OCI-LY3 (cell line): ENCODE results near the gene FAM171A2.
A peak's percentile ranks its signal among the peaks of the same experiment; 100 is the strongest.
"Not testable (repeated sequence)": the region's sequence is repeated elsewhere in the genome, so short reads cannot be mapped to it uniquely, and the experiment has no call there.

ENCODE experiments used
- H2AFZ ChIP-seq: fragments of 200-600, 300-600 bp; shearing (Covaris generic); 2 replicates; pipeline ENCODE4 v1.6.0; 2014; ENCODE audit warnings: antibody characterized with exemption, low read depth, low read length
- H3K27ac ChIP-seq: fragments of 200-600, 300-600 bp; sonication (generic); 2 replicates; pipeline ENCODE4 v1.5.1; 2014; ENCODE audit warnings: mild to moderate bottlenecking, low read length, moderate library complexity, mixed read lengths
- H3K27me3 ChIP-seq: fragments of 200-600, 300-600 bp; sonication (generic); 2 replicates; pipeline ENCODE4 v1.6.1; 2014; ENCODE audit warnings: low read depth, low read length, mixed read lengths
- H3K36me3 ChIP-seq: fragments of 200-600, 300-600 bp; sonication (generic); replicated peaks from 2 replicates; pipeline ENCODE3; 2014; ENCODE audit warnings: low read depth, low read length, mixed read lengths
- H3K4me1 ChIP-seq: fragments of 300-600, 200-600 bp; sonication (generic); 2 replicates; pipeline ENCODE4 v1.6.1; 2014; ENCODE audit warnings: low read length, mixed read lengths
- H3K4me2 ChIP-seq: fragments of 200-600, 300-600 bp; sonication (generic); 2 replicates; pipeline ENCODE4 v1.6.1; 2014; ENCODE audit warnings: low read length, mixed read lengths
- H3K4me3 ChIP-seq: fragments of 300-600, 200-600 bp; sonication (generic); 2 replicates; pipeline ENCODE4 v1.5.1; 2014; ENCODE audit warnings: antibody characterized with exemption, mild to moderate bottlenecking, low read length, moderate library complexity
- H3K79me2 ChIP-seq: fragments of 300-600, 200-600 bp; shearing (Covaris generic); 2 replicates; pipeline ENCODE4 v1.6.1; 2014; ENCODE audit warnings: mild to moderate bottlenecking, low read length, mixed read lengths
- H3K9ac ChIP-seq: fragments of 300-600, 200-600 bp; shearing (Covaris generic); 2 replicates; pipeline ENCODE4 v1.6.0; 2014; ENCODE audit warnings: mild to moderate bottlenecking, low read length, moderate library complexity
- H3K9me3 ChIP-seq: fragments of 200-600, 300-600 bp; shearing (Covaris generic); 2 replicates; pipeline ENCODE4 v1.6.1; 2014; ENCODE audit warnings: low read length, mixed read lengths; ENCODE audit not compliant: insufficient read depth
- H4K20me1 ChIP-seq: fragments of 200-600, 300-600 bp; sonication (generic); 2 replicates; pipeline ENCODE4 v1.6.1; 2016; ENCODE audit warnings: low read length, mixed read lengths; ENCODE audit not compliant: insufficient read depth
- EZH2phosphoT487 ChIP-seq: fragments of 200-600 bp; shearing (Covaris generic); IDR thresholded peaks from 2 replicates; pipeline ENCODE4 v1.6.1; 2018; ENCODE audit warnings: antibody characterized with exemption, mixed run types, low read depth
- TF ChIP-seq, protein P1 (sequence below): fragments of 200-600, 300-600 bp; sonication (generic); IDR thresholded peaks from 2 replicates; pipeline ENCODE4 v1.5.1; 2014; ENCODE audit warnings: antibody characterized with exemption, low read length, low read depth

Gene FAM171A2

GRCh38 chr17:44367231-44367979 is 3.8 kb upstream of the FAM171A2 start:
- H3K79me2 ChIP-seq: no peaks in the 10 kb centered on the region
- H3K4me2 ChIP-seq: no peak overlapping the region
- H3K36me3 ChIP-seq: no peaks in the 10 kb centered on the region
- no peak overlapping the region for H3K27ac ChIP-seq
- H3K9ac ChIP-seq: no peak overlapping the region
- no peak overlapping the region for H3K4me3 ChIP-seq
- H4K20me1 ChIP-seq: no peaks in the 10 kb centered on the region
- no peaks in the 10 kb centered on the region for H3K9me3 ChIP-seq
- no peak overlapping the region for H2AFZ ChIP-seq
- peaks cover 4% of the 10 kb centered on the region for H3K4me1 ChIP-seq
- no peak for TF ChIP-seq EZH2phosphoT487
- TF ChIP-seq, protein P1, sequence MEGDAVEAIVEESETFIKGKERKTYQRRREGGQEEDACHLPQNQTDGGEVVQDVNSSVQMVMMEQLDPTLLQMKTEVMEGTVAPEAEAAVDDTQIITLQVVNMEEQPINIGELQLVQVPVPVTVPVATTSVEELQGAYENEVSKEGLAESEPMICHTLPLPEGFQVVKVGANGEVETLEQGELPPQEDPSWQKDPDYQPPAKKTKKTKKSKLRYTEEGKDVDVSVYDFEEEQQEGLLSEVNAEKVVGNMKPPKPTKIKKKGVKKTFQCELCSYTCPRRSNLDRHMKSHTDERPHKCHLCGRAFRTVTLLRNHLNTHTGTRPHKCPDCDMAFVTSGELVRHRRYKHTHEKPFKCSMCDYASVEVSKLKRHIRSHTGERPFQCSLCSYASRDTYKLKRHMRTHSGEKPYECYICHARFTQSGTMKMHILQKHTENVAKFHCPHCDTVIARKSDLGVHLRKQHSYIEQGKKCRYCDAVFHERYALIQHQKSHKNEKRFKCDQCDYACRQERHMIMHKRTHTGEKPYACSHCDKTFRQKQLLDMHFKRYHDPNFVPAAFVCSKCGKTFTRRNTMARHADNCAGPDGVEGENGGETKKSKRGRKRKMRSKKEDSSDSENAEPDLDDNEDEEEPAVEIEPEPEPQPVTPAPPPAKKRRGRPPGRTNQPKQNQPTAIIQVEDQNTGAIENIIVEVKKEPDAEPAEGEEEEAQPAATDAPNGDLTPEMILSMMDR: no peak
- H3K27me3 ChIP-seq: peaks cover 19% of the 10 kb centered on the region

DNA sequence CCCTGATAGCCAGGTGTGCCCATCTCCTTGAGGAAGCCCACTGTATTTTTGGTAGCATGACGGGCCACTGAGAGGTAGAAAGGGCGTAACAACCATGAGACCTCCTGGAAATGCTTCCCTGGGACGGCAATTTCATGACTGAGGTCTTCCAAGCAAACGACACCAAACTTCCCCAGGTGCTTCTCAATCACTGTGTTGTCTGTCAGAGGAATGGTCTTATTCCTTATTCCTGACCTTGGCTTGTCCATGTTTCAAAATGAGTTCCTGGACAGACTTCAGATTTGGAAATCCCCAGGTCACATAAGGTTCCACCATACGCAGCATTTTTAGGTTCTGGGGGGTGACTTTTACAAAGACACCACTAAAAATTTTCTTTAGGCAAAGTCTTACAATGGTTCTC is 1.4 kb upstream of the FAM171A2 start:
- not testable (repeated sequence) for H3K4me3 ChIP-seq, H3K4me1 ChIP-seq, H3K4me2 ChIP-seq, H3K27ac ChIP-seq, H3K9me3 ChIP-seq, H3K36me3 ChIP-seq, H2AFZ ChIP-seq, H3K9ac ChIP-seq, H4K20me1 ChIP-seq, H3K79me2 ChIP-seq
- peaks cover 19% of the 10 kb centered on the region for H3K27me3 ChIP-seq

GRCh38 chr17:44362949-44363612 is 572 bp downstream of the FAM171A2 start:
- TF ChIP-seq, protein P1: no peak
- no peak for TF ChIP-seq EZH2phosphoT487
- peaks cover 19% of the 10 kb centered on the region for H3K27me3 ChIP-seq
- H4K20me1 ChIP-seq: no peaks in the 10 kb centered on the region
- H3K36me3 ChIP-seq: no peaks in the 10 kb centered on the region
- H3K4me2 ChIP-seq: peak overlapping the region; percentile 93
- H3K4me1 ChIP-seq: peaks cover 7% of the 10 kb centered on the region
- no peaks in the 10 kb centered on the region for H3K9me3 ChIP-seq
- peak overlapping the region; percentile 86 for H3K9ac ChIP-seq
- no peak overlapping the region for H3K27ac ChIP-seq
- peak overlapping the region; percentile 73 for H2AFZ ChIP-seq
- H3K4me3 ChIP-seq: peak overlapping the region; percentile 93
- no peaks in the 10 kb centered on the region for H3K79me2 ChIP-seq

GRCh38 chr17:44362459-44362948 is 1.1 kb downstream of the FAM171A2 start:
- TF ChIP-seq EZH2phosphoT487: no peak
- TF ChIP-seq, protein P1: no peak
- Histone ChIP-seq H3K4me1 (peaks cover 7% of the 10 kb centered on the region), H4K20me1 (no peaks in the 10 kb centered on the region), H3K9ac (peak overlapping the region; percentile 86), H3K4me3 (peak overlapping the region; percentile 93), H3K27ac (no peak overlapping the region), H3K4me2 (peak overlapping the region; percentile 93), H3K27me3 (peaks cover 18% of the 10 kb centered on the region), H3K9me3 (no peaks in the 10 kb centered on the region), H3K79me2 (no peaks in the 10 kb centered on the region), H3K36me3 (no peaks in the 10 kb centered on the region), H2AFZ (no peak overlapping the region)
